HEK293 (cell line): Measurements from ENCODE around the gene FHIT.

Source experiments
- CTCF ChIA-PET: fragments of 350-600 bp; formaldehyde crosslinking; extraction: SDS; loops from one replicate; lab custom pipeline; 2021; ENCODE audit warnings: antibody characterized with exemption; lab: Yijun Ruan, JAX
- POLR2A ChIA-PET: fragments of 300-600 bp; formaldehyde crosslinking; extraction: SDS; loops from one replicate; lab custom pipeline; 2020; ENCODE audit warnings: antibody characterized with exemption, inconsistent platforms; lab: Yijun Ruan, JAX
- H3K27ac ChIP-seq: fragments of 200-500 bp; sonication (Bioruptor generic); 2 replicates; pipeline ENCODE4 v1.5.1; 2014; ENCODE audit warnings: low read depth, low read length, control low read depth, inconsistent platforms; ENCODE audit errors: extremely low read depth
- H3K36me3 ChIP-seq, 2 experiments: fragments of 200-500 bp in 1 of 2; sonication (Bioruptor generic) in 1 of 2; 1 replicate in 1 of 2; 2 replicates in 1 of 2; pipeline ENCODE4 v1.5.1; 2014 to 2017; ENCODE audit warnings: inconsistent platforms in 2 of 2, low read length in 2 of 2; ENCODE audit not compliant: control insufficient read depth in 2 of 2, insufficient read depth in 1 of 2
- H3K4me1 ChIP-seq: fragments of 200-500 bp; sonication (Bioruptor generic); 2 replicates; pipeline ENCODE4 v1.5.1; 2014; ENCODE audit warnings: mild to moderate bottlenecking, low read length, inconsistent platforms; ENCODE audit not compliant: control insufficient read depth, insufficient read depth
- H3K4me3 ChIP-seq: 2 replicates; pipeline ENCODE4 v1.5.1; 2011; ENCODE audit warnings: low read depth, mild to moderate bottlenecking, control low read depth, low read length, moderate library complexity
- H3K9me3 ChIP-seq: fragments of 200-500 bp; sonication (Bioruptor generic); 2 replicates; pipeline ENCODE4 v1.5.1; 2014; ENCODE audit warnings: low read depth, low read length, inconsistent platforms; ENCODE audit not compliant: control insufficient read depth, insufficient read depth
- BCL11A ChIP-seq: fragments of 450-650 bp; formaldehyde crosslinking; IDR thresholded peaks from 2 replicates; pipeline ENCODE4 v1.5.1; 2016; ENCODE audit warnings: low read depth, missing biosample characterization, missing genetic modification characterization
- EGR2 ChIP-seq: fragments of 450-650 bp; formaldehyde crosslinking; IDR thresholded peaks from 2 replicates; pipeline ENCODE4 v1.5.1; 2016; ENCODE audit warnings: low read depth, missing biosample characterization, missing genetic modification characterization
- KLF7 ChIP-seq: fragments of 450-650 bp; formaldehyde crosslinking; IDR thresholded peaks from 2 replicates; pipeline ENCODE4 v1.5.1; 2016; ENCODE audit warnings: missing biosample characterization, missing genetic modification characterization, borderline replicate concordance
- YY2 ChIP-seq: fragments of 450-650 bp; formaldehyde crosslinking; IDR thresholded peaks from 2 replicates; pipeline ENCODE4 v1.5.1; 2016; ENCODE audit warnings: missing biosample characterization, missing genetic modification characterization
- ZBTB1 ChIP-seq: fragments of 450-650 bp; formaldehyde crosslinking; IDR thresholded peaks from 2 replicates; pipeline ENCODE4 v1.5.1; 2016; ENCODE audit warnings: missing biosample characterization, missing genetic modification characterization
- ZNF138 ChIP-seq: fragments of 450-650 bp; formaldehyde crosslinking; IDR thresholded peaks from 2 replicates; pipeline ENCODE4 v1.5.1; 2016; ENCODE audit warnings: missing biosample characterization, missing genetic modification characterization, borderline replicate concordance
- ZNF366 ChIP-seq: fragments of 450-650 bp; formaldehyde crosslinking; conservative IDR thresholded peaks from 2 replicates; pipeline ENCODE4 v1.5.1; 2016; ENCODE audit warnings: missing biosample characterization, missing genetic modification characterization
- ZNF416 ChIP-seq: fragments of 450-650 bp; formaldehyde crosslinking; IDR thresholded peaks from 2 replicates; pipeline ENCODE4 v1.5.1; 2016; ENCODE audit warnings: missing biosample characterization, missing genetic modification characterization
- ZNF580 ChIP-seq: fragments of 450-650 bp; formaldehyde crosslinking; IDR thresholded peaks from 2 replicates; pipeline ENCODE4 v1.5.1; 2016; ENCODE audit warnings: missing biosample characterization, missing genetic modification characterization
- ZNF658 ChIP-seq: fragments of 450-650 bp; formaldehyde crosslinking; IDR thresholded peaks from 2 replicates; pipeline ENCODE4; 2016; ENCODE audit warnings: missing biosample characterization, missing genetic modification characterization
- ZNF670 ChIP-seq: fragments of 450-650 bp; formaldehyde crosslinking; IDR thresholded peaks from 2 replicates; pipeline ENCODE4 v1.5.1; 2016; ENCODE audit warnings: missing biosample characterization, missing genetic modification characterization, low read depth
- ZNF692 ChIP-seq: fragments of 450-650 bp; formaldehyde crosslinking; IDR thresholded peaks from 2 replicates; pipeline ENCODE4 v1.5.1; 2016; ENCODE audit warnings: missing biosample characterization, missing genetic modification characterization
- ZNF707 ChIP-seq: fragments of 450-650 bp; formaldehyde crosslinking; IDR thresholded peaks from 2 replicates; pipeline ENCODE4 v1.5.1; 2016; ENCODE audit warnings: missing biosample characterization, missing genetic modification characterization
- ZSCAN18 ChIP-seq: fragments of 450-650 bp; formaldehyde crosslinking; IDR thresholded peaks from 2 replicates; pipeline ENCODE4 v1.5.1; 2016; ENCODE audit warnings: missing biosample characterization, missing genetic modification characterization
- TF ChIP-seq, protein P1 (sequence below): fragments of 450-650 bp; formaldehyde crosslinking; IDR thresholded peaks from 2 replicates; pipeline ENCODE4 v1.5.1; 2017; ENCODE audit warnings: missing biosample characterization, missing genetic modification characterization
- TF ChIP-seq, protein P2 (sequence below): fragments of 450-650 bp; formaldehyde crosslinking; IDR thresholded peaks from 2 replicates; pipeline ENCODE4 v1.5.1; 2016; ENCODE audit warnings: missing biosample characterization, missing genetic modification characterization
- TF ChIP-seq, protein P3 (sequence below): fragments of 450-650 bp; IDR thresholded peaks from 2 replicates; pipeline ENCODE4 v1.5.1; 2018; ENCODE audit warnings: missing biosample characterization, missing genetic modification characterization

FHIT gene

GRCh38 chr3:60309539-60310268 lies 941.5 kb downstream of the FHIT start:
- Histone ChIP-seq H3K27ac (no peak overlapping the region), H3K4me1 (no peaks in the 10 kb centered on the region), H3K9me3 (no peaks in the 10 kb centered on the region), H3K4me3 (no peak overlapping the region), H3K36me3 (no peaks in the 10 kb centered on the region)
- CTCF ChIA-PET = no interaction called here
- POLR2A ChIA-PET = no interaction called here
- no peak for TF ChIP-seq ZNF138 (tag by site-specific recombination)
- TF ChIP-seq, protein P1, sequence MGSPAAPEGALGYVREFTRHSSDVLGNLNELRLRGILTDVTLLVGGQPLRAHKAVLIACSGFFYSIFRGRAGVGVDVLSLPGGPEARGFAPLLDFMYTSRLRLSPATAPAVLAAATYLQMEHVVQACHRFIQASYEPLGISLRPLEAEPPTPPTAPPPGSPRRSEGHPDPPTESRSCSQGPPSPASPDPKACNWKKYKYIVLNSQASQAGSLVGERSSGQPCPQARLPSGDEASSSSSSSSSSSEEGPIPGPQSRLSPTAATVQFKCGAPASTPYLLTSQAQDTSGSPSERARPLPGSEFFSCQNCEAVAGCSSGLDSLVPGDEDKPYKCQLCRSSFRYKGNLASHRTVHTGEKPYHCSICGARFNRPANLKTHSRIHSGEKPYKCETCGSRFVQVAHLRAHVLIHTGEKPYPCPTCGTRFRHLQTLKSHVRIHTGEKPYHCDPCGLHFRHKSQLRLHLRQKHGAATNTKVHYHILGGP (tag by site-specific recombination) = no peak
- TF ChIP-seq ZNF692 (tag by site-specific recombination) = no peak
- TF ChIP-seq, protein P2, sequence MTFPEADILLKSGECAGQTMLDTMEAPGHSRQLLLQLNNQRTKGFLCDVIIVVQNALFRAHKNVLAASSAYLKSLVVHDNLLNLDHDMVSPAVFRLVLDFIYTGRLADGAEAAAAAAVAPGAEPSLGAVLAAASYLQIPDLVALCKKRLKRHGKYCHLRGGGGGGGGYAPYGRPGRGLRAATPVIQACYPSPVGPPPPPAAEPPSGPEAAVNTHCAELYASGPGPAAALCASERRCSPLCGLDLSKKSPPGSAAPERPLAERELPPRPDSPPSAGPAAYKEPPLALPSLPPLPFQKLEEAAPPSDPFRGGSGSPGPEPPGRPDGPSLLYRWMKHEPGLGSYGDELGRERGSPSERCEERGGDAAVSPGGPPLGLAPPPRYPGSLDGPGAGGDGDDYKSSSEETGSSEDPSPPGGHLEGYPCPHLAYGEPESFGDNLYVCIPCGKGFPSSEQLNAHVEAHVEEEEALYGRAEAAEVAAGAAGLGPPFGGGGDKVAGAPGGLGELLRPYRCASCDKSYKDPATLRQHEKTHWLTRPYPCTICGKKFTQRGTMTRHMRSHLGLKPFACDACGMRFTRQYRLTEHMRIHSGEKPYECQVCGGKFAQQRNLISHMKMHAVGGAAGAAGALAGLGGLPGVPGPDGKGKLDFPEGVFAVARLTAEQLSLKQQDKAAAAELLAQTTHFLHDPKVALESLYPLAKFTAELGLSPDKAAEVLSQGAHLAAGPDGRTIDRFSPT = no peak
- no peak for TF ChIP-seq BCL11A (tag by site-specific recombination)
- TF ChIP-seq KLF7 = no peak
- no peak for TF ChIP-seq ZNF580 (tag by site-specific recombination)
- no peak for TF ChIP-seq ZSCAN18 (tag by site-specific recombination)
- no peak for TF ChIP-seq EGR2 (tag by site-specific recombination)
- TF ChIP-seq ZNF366 (tag by site-specific recombination) = no peak
- no peak for TF ChIP-seq ZNF707 (tag by site-specific recombination)
- no peak for TF ChIP-seq ZNF670 (tag by site-specific recombination)
- TF ChIP-seq ZNF658 (tag by site-specific recombination) = no peak
- TF ChIP-seq ZNF416 (tag by site-specific recombination) = no peak
- TF ChIP-seq YY2 (tag by site-specific recombination) = no peak
- TF ChIP-seq, protein P3, sequence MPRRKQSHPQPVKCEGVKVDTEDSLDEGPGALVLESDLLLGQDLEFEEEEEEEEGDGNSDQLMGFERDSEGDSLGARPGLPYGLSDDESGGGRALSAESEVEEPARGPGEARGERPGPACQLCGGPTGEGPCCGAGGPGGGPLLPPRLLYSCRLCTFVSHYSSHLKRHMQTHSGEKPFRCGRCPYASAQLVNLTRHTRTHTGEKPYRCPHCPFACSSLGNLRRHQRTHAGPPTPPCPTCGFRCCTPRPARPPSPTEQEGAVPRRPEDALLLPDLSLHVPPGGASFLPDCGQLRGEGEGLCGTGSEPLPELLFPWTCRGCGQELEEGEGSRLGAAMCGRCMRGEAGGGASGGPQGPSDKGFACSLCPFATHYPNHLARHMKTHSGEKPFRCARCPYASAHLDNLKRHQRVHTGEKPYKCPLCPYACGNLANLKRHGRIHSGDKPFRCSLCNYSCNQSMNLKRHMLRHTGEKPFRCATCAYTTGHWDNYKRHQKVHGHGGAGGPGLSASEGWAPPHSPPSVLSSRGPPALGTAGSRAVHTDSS (tag by site-specific recombination) = no peak
- TF ChIP-seq ZBTB1 (tag by site-specific recombination) = no peak
